ENCODE results near the gene CYP4A22. TPM values are rescaled to one million over a fixed set of nuclear protein-coding genes. Genes with fewer than 3 reads are reported as not detected.

Gene CYP4A22
- total RNA-seq, 2 donors from 2014 or later: not detected

DNA sequence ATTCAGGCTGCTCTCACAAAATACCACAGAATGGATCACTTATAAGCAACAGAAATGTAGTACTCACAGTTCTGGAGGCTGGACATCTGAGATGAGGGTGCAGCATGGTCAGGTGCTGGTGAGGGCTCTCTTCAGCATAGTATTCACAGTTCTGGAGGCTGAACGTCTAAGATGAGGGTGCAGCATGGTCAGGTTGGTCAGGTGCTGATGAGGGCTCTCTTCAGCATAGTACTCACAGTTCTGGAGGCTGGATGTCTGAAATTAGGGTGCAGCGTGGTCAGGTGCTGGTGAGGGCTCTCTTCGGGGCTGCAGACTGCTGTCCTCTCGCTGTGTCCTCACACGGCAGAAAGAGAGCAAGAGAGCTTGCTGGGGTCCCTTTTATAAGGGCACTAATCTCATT, 35.5 kb downstream of the CYP4A22 start:
- no peak for DNase-seq (ENCODE audit: low spot score)
- TF ChIP-seq, protein P1, sequence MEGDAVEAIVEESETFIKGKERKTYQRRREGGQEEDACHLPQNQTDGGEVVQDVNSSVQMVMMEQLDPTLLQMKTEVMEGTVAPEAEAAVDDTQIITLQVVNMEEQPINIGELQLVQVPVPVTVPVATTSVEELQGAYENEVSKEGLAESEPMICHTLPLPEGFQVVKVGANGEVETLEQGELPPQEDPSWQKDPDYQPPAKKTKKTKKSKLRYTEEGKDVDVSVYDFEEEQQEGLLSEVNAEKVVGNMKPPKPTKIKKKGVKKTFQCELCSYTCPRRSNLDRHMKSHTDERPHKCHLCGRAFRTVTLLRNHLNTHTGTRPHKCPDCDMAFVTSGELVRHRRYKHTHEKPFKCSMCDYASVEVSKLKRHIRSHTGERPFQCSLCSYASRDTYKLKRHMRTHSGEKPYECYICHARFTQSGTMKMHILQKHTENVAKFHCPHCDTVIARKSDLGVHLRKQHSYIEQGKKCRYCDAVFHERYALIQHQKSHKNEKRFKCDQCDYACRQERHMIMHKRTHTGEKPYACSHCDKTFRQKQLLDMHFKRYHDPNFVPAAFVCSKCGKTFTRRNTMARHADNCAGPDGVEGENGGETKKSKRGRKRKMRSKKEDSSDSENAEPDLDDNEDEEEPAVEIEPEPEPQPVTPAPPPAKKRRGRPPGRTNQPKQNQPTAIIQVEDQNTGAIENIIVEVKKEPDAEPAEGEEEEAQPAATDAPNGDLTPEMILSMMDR (IDR thresholded peaks at IDR 0.05): no peak
- Histone ChIP-seq H3K9me3 (no peaks in the 10 kb centered on the region), H3K4me3 (no peak overlapping the region), H3K36me3 (no peaks in the 10 kb centered on the region), H3K27me3 (no peaks in the 10 kb centered on the region), H3K4me1 (no peaks in the 10 kb centered on the region), H3K27ac (no peak overlapping the region)

DNA sequence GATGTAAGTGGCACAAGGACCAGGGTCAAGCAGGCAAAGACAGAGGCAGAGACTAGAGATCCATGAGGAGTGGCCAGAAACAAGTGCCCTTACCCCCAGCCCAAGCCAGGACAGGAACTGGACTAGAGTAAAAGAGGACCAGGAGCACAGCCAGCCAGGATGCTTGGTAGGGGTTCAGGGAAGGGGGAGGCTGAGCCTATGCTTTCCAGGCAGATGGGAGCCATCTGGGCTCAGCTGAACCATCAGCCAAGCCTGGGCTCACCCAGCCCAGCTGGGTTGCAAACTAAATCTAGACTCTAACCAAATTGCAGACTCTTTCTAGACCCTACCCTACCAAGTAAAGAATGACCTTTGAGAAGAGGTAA, 37.4 kb downstream of the CYP4A22 start:
- H3K9me3 ChIP-seq: no peaks in the 10 kb centered on the region
- H3K4me1 ChIP-seq: peaks cover 0 to 5% of the 10 kb centered on the region in 2 donors
- TF ChIP-seq, protein P1 (IDR thresholded peaks at IDR 0.05): no peak
- no peak overlapping the region for H3K27ac ChIP-seq
- H3K27me3 ChIP-seq: no peaks in the 10 kb centered on the region
- H3K4me3 ChIP-seq: no peak overlapping the region
- no peaks in the 10 kb centered on the region for H3K36me3 ChIP-seq
- DNase-seq (ENCODE audit: low spot score): no peak

DNA sequence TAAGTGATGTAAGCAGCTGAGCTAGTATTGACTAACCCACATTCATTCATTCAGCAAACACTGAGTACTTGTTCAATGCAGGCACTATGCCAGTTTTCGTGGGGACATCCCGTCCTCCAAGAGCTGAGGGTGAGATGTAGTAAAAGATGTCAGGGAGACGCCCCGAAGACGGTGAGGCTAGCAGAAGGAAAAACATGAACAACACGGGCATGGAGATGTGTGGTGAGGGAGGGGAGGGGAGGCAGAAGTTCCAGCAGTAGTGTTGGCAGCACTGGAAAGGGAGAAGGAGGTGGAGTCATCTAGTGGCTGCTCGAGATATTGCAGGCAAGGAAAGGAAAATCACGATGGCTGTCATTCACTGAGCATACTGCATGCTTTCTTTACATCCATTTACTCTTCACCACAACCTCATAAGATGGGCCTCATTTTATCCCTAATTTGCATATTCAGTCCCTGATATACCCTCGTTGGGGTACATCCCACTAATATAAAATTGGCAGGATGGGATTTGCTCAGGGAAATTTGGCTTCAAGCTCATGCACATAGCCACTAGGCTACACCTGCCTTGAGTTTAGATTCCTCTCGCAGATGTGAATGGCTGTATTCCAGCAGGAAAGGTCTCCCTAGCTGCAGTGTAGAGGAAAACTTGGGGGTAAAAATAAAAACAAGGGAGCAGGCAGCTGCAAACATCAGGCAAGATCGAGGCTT, 38.1 kb downstream of the CYP4A22 start:
- no peaks in the 10 kb centered on the region for H3K27me3 ChIP-seq
- no peak overlapping the region for H3K4me3 ChIP-seq
- no peaks in the 10 kb centered on the region for H3K36me3 ChIP-seq
- no peak for DNase-seq (ENCODE audit: low spot score)
- H3K4me1 ChIP-seq: peaks cover 0 to 12% of the 10 kb centered on the region in 2 donors
- H3K9me3 ChIP-seq: no peaks in the 10 kb centered on the region
- H3K27ac ChIP-seq: no peak overlapping the region
- TF ChIP-seq, protein P1 (IDR thresholded peaks at IDR 0.05): peak; percentile 96 to 97

DNA sequence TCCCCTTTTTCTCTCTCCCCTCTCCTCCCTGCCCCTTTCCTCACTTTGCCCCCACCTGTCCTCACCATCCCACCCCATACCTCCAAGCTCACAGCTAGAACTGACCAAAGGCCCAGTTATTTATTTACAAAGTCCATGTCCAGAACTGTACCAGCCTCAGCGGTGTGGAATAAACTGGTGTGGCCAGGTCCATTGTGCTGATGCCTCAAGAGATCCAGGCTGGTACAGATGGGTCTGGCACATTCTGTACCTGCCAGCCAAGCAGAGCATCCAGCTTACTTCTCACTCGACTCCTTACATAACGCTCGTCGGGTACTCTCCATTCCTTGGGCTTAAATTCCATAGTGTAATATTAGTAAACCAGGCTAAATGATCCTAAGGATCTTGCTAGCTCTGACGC, 40.8 kb downstream of the CYP4A22 start:
- H3K36me3 ChIP-seq: no peaks in the 10 kb centered on the region
- no peak overlapping the region for H3K27ac ChIP-seq
- peaks cover 0 to 16% of the 10 kb centered on the region in 2 donors for H3K4me1 ChIP-seq
- H3K27me3 ChIP-seq: no peaks in the 10 kb centered on the region
- no peaks in the 10 kb centered on the region for H3K9me3 ChIP-seq
- TF ChIP-seq, protein P1 (IDR thresholded peaks at IDR 0.05): no peak
- no peak for DNase-seq (ENCODE audit: low spot score)
- no peak overlapping the region for H3K4me3 ChIP-seq

DNA sequence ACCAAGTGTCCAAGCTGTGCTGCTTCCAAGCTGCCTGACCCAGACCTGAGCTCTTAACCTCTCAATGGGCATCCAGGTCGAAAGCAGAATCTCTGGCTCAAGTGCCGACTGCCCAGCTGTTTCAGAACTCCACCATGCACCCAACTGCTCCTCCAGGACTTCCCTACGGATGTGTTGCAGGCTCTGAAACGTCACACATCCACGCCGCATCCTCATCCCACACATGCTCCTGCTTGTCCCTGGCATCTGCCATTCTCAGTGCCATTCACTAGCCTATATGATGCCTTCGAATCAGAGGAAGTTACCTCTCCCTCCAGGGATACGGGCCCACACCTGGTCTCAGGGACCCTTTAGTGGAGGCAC, 41.4 kb downstream of the CYP4A22 start:
- DNase-seq (ENCODE audit: low spot score): no peak
- Histone ChIP-seq H3K27me3 (no peaks in the 10 kb centered on the region), H3K36me3 (no peaks in the 10 kb centered on the region), H3K4me3 (no peak overlapping the region), H3K9me3 (no peaks in the 10 kb centered on the region), H3K4me1 (peaks cover 0 to 16% of the 10 kb centered on the region in 2 donors), H3K27ac (no peak overlapping the region)
- TF ChIP-seq, protein P1 (IDR thresholded peaks at IDR 0.05): no peak

Measured in right atrium auricular region (tissue), 2 donors.